ENCODE measurements around the gene SLC7A4.
A peak's percentile ranks its signal among the peaks of the same experiment; 100 is the strongest.
"Not testable (repeated sequence)": the region's sequence is repeated elsewhere in the genome, so short reads cannot be mapped to it uniquely, and the experiment has no call there.

SLC7A4 gene

GRCh38 chr22:21064917-21065864 is 32.8 kb upstream of the SLC7A4 start:
- no peak for DNase-seq

DNA sequence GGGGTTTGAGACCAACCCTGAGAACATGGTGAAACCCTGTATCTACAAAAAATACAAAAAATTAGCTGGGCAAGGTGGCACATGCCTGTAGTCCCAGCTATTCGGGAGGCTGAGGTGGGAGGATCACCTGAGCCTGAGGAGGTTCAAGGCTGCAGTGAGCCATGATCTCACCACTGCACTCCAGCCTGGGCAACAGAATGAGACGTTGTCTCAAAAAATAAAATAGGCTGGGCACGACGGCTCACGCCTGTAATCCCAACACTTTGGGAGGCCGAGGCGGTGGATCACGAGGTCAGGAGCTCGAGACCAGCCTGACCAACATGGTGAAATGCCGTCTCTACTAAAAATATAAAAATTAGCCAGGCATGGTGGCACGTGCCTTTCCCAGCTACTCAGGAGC is 32.1 kb upstream of the SLC7A4 start:
- not testable (repeated sequence) for DNase-seq

DNA sequence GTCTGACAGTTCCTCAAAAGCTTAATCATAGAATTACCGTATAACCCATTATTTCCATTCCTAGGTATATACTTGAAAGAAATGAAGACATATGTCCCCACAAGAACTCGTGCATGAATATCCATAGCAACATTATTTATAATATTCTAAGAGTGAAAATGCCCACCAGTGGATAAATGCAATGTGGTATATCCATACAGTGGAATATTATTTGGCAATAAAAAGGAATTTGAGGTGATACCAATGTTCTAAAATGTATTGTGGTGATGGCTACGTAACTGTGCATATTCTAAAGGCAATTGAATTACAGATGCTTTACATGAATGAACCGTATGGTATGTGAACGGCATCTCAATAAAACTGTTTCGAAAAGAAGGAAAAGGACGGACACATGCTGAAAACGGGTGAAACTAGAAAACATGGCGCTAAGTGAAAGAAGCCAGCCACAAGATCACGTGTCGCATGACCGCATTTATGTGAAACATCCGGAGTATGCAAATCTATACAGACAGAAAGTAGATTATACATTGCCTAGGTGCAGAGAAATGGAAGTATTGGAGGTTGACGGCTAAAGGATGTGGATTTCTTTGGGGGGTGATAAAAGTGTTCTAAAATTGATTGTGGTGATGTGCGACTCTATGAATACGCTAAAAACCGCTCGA is 29.4 kb upstream of the SLC7A4 start:
- not testable (repeated sequence) for DNase-seq

- not testable (repeated sequence) for DNase-seq
Measured at GRCh38 chr22:21060363-21060762, 28.0 kb upstream of the SLC7A4 start.

DNA sequence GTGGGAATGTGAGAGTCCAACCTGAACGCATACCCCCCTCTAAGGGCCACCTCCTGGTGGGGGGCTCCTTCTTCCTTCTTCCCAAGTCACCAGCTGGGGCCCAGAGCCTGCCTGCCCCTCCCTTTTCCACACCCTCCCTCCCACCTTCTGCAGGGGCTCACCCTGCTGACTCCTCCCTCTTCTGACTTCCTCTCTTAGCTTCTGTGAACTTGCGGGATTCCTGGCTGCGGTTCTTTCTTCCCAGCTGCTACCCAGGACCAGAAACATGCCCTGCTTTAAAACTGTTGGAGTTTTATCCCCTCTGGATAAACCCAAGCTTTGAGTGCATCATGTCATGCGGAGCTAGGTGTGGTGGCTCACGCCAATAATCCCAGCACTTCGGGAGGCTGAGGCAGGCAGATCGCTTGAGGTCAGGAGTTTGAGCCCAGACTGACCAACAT is 23.5 kb upstream of the SLC7A4 start:
- no peak for DNase-seq

DNA sequence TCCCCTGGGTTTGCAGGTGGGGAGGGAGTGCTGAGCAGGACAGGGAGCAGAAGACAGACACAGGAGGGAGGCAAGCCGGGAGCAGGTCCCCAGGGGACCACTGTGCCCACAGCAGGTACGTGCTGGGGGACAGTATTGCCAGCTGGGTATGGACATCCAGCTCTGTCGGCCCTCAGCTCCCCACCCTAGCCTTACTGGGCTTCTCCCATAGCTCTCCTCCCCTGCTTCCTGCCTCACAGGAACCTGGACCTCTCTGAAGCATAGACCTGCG is 23.1 kb upstream of the SLC7A4 start:
- DNase-seq: no peak

GRCh38 chr22:21054714-21055563 is 22.6 kb upstream of the SLC7A4 start:
- no peak for DNase-seq

- no peak for DNase-seq
Measured at GRCh38 chr22:21054046-21054713, 21.8 kb upstream of the SLC7A4 start.

DNA sequence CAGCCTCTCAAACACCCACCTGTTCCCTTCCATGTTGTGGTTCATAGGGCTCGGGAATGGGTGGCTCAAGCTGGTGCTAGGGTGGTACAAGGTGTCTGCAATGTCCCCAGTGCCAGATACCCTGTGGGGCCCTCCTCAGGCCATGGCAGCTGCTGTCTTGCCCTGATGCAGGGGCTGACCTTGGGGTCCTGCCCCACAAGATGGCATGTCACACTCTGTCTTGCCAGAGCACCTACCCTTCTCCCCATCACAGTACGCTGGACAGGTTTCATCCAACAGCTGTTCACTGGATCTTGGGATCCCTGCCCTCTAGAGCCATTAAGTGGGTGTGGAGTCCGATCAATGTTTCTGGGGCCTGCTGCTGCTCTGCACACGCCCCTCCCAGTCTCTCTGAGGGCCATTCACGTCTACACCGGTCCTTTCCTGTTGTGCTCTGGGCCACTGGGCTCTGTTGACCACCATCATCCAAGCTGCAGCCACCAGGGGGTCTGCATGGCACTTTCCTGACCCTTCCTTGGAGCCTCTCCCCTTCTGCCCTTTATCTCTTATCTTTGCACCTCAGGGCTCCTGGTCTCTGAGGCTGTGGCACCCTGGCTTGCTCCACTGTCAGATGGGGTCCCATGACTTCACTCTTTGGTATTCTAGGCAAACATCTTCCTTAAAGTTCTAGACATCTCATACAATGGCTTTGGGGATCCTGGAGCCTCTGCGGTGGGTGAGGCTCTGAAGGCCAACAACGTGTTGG is 20.5 kb upstream of the SLC7A4 start:
- no peak for DNase-seq

GRCh38 chr22:21051831-21052400 is 19.6 kb upstream of the SLC7A4 start:
- no peak for DNase-seq

DNA sequence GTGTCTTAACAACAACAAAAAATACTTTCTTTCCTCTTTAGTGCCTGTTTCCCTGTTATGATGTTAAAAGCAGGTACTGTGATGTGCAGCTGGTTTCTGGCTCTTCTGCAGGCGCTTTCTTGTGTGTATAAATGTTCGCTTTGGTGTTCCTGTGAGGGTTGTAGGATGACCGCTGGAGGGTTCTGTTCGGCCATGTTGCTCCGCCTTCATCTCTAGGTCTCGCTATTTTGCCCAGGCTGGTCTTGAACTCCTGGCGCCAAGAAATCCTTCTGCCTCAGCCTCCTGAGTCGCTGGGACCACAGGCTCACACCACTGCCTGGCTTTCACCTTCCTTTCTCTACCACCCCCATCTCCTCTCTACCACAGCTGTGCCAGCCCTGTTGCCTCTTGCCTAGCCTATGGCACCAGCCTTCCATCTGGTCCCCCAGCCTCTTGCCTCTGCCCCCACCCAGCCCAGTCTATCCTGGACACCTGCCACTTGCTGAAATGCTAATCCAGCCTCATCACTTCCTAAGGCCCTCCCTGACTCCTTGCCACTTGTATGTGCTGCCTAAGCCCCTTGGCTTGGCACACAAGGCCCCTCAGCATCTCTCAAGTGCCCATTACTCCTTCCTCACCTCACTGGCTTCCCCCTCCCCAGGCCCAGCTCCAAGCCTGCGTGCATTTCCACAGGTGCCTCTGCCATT is 18.9 kb upstream of the SLC7A4 start:
- no peak for DNase-seq

GRCh38 chr22:21048965-21049364 is 16.6 kb upstream of the SLC7A4 start:
- not testable (repeated sequence) for DNase-seq

GRCh38 chr22:21048448-21048847 is 16.1 kb upstream of the SLC7A4 start:
- not testable (repeated sequence) for DNase-seq

- DNase-seq: no peak
Measured at GRCh38 chr22:21047730-21048129, 15.4 kb upstream of the SLC7A4 start.

- DNase-seq: no peak
Measured at GRCh38 chr22:21047035-21047661, 14.8 kb upstream of the SLC7A4 start.

- DNase-seq: peak; percentile 73
Measured at GRCh38 chr22:21045585-21046294, 13.4 kb upstream of the SLC7A4 start, which contains the start of gene LRRC74B. Gene LRRC74B (plus strand): TSS chr22:21045946. CDS start chr22:21045987, 41 bp downstream.

- DNase-seq: no peak
Measured at GRCh38 chr22:21044931-21045584, 12.7 kb upstream of the SLC7A4 start.

GRCh38 chr22:21043860-21044535 is 11.6 kb upstream of the SLC7A4 start:
- DNase-seq: no peak
